ENCODE results near the gene TIGD4.

The TIGD4 gene

DNA sequence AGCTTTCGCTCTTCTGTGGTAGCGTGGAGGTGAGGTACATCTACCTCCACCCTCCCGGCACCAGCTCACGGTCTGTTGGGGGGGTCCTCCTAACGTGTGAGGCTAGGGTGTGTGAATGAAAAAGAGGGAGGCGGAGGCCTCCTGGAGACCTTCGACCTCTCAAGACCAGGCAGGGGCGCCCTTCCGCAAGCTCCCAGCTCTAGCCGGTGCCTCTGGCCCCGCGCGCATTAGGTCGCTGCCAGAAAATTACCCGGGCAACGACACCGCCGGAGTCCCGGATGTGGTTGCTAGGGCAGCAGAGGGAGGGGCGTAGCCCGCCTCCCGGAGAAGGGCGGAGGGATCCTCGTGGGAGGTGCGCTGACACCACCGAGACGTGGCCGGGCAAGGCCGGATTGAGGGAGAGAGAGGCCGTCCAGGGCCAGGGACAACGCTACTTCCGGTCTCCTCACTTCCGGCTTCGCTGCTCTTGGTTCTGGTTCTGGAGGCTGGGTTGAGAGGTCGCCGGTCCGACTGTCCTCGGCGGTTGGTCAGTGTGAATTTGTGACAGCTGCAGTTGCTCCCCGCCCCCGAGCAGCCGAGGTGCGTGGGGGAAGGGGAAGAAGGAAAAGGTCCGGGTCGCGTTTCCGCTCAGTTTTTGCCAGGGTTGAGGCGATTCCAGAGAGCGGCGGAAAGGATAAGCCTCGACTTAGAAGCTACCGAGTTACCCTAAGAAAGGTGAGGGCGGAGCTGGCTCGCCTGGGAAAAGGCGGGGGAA lies at the start of gene TIGD4, which contains the start of gene ARFIP1:
TSS of gene TIGD4 (minus strand) at position 218 of the 754 bp plus-strand sequence. CDS start 8,726 bp downstream, outside the sequence.
TSS of gene ARFIP1 (plus strand) at position 442 of the 754 bp plus-strand sequence. CDS start 49,680 bp downstream, outside the sequence.
- TF ChIP-seq, protein P1, sequence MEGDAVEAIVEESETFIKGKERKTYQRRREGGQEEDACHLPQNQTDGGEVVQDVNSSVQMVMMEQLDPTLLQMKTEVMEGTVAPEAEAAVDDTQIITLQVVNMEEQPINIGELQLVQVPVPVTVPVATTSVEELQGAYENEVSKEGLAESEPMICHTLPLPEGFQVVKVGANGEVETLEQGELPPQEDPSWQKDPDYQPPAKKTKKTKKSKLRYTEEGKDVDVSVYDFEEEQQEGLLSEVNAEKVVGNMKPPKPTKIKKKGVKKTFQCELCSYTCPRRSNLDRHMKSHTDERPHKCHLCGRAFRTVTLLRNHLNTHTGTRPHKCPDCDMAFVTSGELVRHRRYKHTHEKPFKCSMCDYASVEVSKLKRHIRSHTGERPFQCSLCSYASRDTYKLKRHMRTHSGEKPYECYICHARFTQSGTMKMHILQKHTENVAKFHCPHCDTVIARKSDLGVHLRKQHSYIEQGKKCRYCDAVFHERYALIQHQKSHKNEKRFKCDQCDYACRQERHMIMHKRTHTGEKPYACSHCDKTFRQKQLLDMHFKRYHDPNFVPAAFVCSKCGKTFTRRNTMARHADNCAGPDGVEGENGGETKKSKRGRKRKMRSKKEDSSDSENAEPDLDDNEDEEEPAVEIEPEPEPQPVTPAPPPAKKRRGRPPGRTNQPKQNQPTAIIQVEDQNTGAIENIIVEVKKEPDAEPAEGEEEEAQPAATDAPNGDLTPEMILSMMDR (IDR thresholded peaks at IDR 0.05; ENCODE audit: low read depth, low read length, missing control alignments): peak; percentile 14
- H3K4me3 ChIP-seq (replicated peaks; ENCODE audit: low read depth, low read length): peak within 1 kb of the TSS; percentile 94
- DNase-seq (ENCODE audit: extremely low read depth, low read depth): peak; percentile 92

DNA sequence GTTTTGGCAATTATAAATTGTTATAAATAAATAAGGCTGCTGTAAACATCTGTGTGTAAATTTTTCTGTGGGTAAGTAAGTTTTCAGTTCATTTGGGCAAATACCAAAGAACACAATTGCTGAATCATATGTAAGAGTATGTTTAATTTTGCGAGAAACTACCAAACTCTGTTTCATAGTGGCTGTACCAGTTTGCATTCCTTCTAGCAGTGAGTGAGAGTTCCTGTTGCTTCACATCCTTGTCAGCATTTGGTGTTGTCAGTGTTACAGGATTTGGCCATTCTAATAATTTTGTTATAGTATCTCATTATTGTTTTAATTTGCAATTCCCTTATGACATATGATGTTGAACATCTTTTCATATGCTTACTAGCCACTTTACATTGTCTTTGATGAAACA lies 48.6 kb upstream of the TIGD4 start:
- no peak overlapping the region for H3K4me3 ChIP-seq (replicated peaks; ENCODE audit: low read depth, low read length)
- no peak for DNase-seq (ENCODE audit: extremely low read depth, low read depth)
- TF ChIP-seq, protein P1 (IDR thresholded peaks at IDR 0.05; ENCODE audit: low read depth, low read length, missing control alignments): no peak

DNA sequence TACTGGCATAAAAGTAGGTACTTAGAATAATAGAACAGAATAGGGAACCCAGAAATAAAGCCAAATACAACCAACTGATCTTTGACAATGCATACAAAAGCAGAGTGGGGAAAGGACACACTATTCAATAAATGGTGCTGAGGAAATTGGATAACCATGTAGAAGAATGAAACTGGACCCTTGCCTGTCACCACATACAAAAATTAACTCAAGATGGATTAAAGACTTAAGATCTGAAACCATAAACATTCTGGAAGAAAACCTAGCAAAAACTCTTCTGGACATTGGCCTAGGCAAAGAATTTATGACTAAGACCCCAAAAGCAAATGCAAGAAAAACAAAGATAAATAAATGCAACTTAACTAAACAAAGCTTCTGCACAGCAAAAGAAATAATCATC lies 45.8 kb upstream of the TIGD4 start:
- no peak overlapping the region for H3K4me3 ChIP-seq (replicated peaks; ENCODE audit: low read depth, low read length)
- TF ChIP-seq, protein P1 (IDR thresholded peaks at IDR 0.05; ENCODE audit: low read depth, low read length, missing control alignments): no peak
- no peak for DNase-seq (ENCODE audit: extremely low read depth, low read depth)

DNA sequence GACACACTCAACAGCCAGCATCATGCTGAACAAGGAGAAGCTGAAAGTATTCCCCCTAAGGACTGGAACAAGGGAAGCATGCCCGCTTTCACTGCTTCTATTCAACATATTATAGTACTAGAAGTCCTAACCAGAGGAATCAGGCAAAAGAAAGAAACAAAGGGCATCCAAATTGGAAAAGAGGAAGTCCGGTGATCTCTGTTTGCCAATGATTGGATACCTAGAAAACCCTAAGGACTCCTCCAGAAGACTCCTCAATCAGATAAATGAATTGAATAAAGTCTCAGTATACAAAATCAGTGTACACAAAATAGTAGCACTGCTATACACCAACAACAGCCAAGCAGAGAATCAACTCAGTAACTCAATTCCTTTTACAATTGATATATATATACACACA lies 45.0 kb upstream of the TIGD4 start:
- H3K4me3 ChIP-seq (replicated peaks; ENCODE audit: low read depth, low read length): no peak overlapping the region
- DNase-seq (ENCODE audit: extremely low read depth, low read depth): no peak
- TF ChIP-seq, protein P1 (IDR thresholded peaks at IDR 0.05; ENCODE audit: low read depth, low read length, missing control alignments): no peak

DNA sequence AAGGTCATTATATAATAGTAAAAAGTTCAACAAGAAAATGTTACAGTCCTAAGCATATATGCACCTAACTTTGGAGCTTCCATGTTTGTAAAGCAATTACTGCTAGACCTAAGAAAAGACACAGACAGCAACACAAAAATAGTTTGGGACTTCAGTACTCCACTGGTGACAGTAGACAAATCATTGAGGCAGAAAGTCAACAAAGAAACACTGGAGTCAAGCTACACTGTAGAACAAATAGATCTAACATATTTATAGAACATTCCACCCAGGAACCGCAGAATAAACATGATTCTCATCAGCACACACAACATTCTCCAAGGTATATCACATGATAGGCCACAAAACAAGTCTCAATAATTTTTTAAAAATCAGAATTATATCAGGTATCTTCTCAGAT lies 42.8 kb upstream of the TIGD4 start:
- H3K4me3 ChIP-seq (replicated peaks; ENCODE audit: low read depth, low read length): no peak overlapping the region
- DNase-seq (ENCODE audit: extremely low read depth, low read depth): no peak
- TF ChIP-seq, protein P1 (IDR thresholded peaks at IDR 0.05; ENCODE audit: low read depth, low read length, missing control alignments): no peak

DNA sequence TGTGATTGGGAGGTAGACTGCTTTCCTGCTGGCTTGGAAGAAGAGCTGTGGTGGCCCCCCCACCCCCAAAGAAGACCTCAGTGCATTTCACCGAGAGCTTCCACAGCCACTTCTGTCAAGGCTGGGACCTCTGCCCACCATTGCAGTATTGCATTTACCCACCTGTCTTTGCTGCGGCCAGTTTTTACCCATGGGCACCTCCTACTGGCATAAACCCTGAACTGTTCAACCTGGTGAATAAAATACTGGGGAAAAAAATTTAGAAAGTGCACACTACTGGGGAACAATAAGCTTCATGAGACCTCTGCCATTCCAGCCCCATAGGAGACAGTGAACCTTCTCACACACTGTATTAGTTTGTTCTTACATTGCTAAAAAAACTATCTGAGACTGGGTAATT lies 40.5 kb upstream of the TIGD4 start:
- no peak for DNase-seq (ENCODE audit: extremely low read depth, low read depth)
- no peak overlapping the region for H3K4me3 ChIP-seq (replicated peaks; ENCODE audit: low read depth, low read length)
- TF ChIP-seq, protein P1 (IDR thresholded peaks at IDR 0.05; ENCODE audit: low read depth, low read length, missing control alignments): no peak
